Bronchial epithelial cell (primary cell): ENCODE measurements around the gene TMEM89. TPM values are rescaled to one million over a fixed set of nuclear protein-coding genes. Genes with fewer than 3 reads are reported as not detected.
A peak's percentile ranks its signal among the peaks of the same experiment; 100 is the strongest.

Experiments
- DNase-seq: peaks from one replicate; pipeline ENCODE4 v3.0.0-alpha.2; 2010; ENCODE audit warnings: low read depth
- FAIRE-seq: peaks from 2 replicates; lab custom pipeline; 2011; peaks lifted over from hg19 to GRCh38; lab: Jason Lieb, UNC
- H3K27me3 ChIP-seq: 2 replicates; pipeline ENCODE4 v1.5.1; 2011; ENCODE audit warnings: low read length; ENCODE audit not compliant: control insufficient read depth, insufficient read depth
- H3K36me3 ChIP-seq: 2 replicates; pipeline ENCODE4 v1.5.1; 2011; ENCODE audit warnings: low read length; ENCODE audit not compliant: control insufficient read depth, insufficient read depth
- H3K4me3 ChIP-seq: 2 replicates; pipeline ENCODE4 v1.5.1; 2011; ENCODE audit warnings: mild to moderate bottlenecking, low read depth, low read length, control low read depth
- CTCF ChIP-seq: IDR thresholded peaks from 2 replicates; pipeline ENCODE4 v1.5.1; 2011; ENCODE audit warnings: mild to moderate bottlenecking, moderate library complexity, low read length, control low read depth, inconsistent platforms; ENCODE audit not compliant: insufficient read depth, severe bottlenecking
- total RNA-seq: library from RNA; depleted of rRNA; stranded (reverse); fragments of >200 nt; gene quantifications from 2 replicates; pipeline ENCODE4 v1.2.1, GENCODE V29; 2014

TMEM89 gene
- total RNA-seq, 1 donor from 2014 or later = not detected

- Histone ChIP-seq H3K4me3 (no peak overlapping the region), H3K27me3 (no peaks in the 10 kb centered on the region), H3K36me3 (peaks cover 47% of the 10 kb centered on the region)
- peak; percentile 18 for FAIRE-seq
- no peak for DNase-seq
- no peak for TF ChIP-seq CTCF
Measured at GRCh38 chr3:48628277-48629017, 6.9 kb upstream of the TMEM89 start.

- H3K27me3 ChIP-seq = no peaks in the 10 kb centered on the region
- DNase-seq (no peak), FAIRE-seq (no peak)
- H3K36me3 ChIP-seq = peaks cover 28% of the 10 kb centered on the region
- TF ChIP-seq CTCF = no peak
- H3K4me3 ChIP-seq = no peak overlapping the region
Measured at GRCh38 chr3:48625600-48625999, 4.0 kb upstream of the TMEM89 start.

- peaks cover 20% of the 10 kb centered on the region for H3K36me3 ChIP-seq
- no peak for TF ChIP-seq CTCF
- no peaks in the 10 kb centered on the region for H3K27me3 ChIP-seq
- no peak for FAIRE-seq
- DNase-seq = no peak
- H3K4me3 ChIP-seq = no peak overlapping the region
Measured at GRCh38 chr3:48624767-48625166, 3.2 kb upstream of the TMEM89 start.

- no peak for DNase-seq
- H3K4me3 ChIP-seq = no peak overlapping the region
- peaks cover 17% of the 10 kb centered on the region for H3K36me3 ChIP-seq
- no peak for TF ChIP-seq CTCF
- FAIRE-seq = no peak
- H3K27me3 ChIP-seq = no peaks in the 10 kb centered on the region
Measured at GRCh38 chr3:48623851-48624547, 2.4 kb upstream of the TMEM89 start.

DNA sequence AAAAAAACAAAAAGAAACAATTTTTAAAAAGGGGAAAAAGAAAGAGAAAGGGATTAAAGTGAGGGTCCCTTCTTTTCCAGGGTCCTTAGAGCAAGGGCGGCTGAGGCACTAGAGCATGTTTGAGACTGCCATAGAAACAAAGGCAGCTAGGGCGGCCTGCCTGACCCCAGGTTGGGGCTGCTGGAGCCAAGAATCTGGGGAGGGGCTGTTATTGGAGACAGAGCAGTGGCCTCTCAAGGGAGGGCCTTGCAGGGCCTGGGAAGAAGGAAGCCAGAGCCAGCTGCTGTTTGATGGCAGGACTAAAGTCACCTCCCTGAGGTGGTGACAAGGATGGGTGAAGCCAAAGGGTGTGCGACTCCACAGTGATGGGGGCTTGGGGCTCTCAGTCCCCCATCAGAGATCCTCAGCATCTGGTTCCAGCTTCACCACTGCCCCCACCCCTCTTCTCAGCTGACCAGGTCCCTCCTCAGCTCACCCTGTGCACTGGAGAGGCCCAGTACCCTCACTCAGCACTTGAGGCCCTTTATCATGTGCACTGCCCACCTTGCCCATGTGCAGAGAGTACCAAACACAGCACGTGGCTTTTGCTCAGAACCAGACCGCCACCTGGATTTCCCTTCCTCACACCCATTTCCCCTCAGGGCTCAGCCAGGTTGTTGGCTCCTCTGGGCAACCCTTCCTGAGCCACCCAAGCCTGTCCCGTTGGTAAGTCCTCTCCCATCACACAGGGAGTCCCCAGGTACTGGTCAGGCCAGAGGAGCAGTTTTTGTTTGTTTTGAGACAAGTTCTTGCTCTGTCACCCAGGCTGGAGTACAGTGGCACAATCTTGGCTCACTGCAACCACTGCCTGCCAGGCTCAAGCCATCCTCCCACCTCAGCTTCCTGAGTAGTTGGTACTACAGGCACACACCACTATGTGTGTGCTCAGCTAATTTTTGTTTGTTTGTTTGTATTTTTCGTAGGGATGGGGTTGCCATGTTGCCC, 1.7 kb downstream of the TMEM89 start:
- Histone ChIP-seq H3K36me3 (peaks cover under 1% of the 10 kb centered on the region), H3K4me3 (no peak overlapping the region), H3K27me3 (no peaks in the 10 kb centered on the region)
- FAIRE-seq (peak; percentile 43), DNase-seq (no peak)
- TF ChIP-seq CTCF = no peak
